NCI-H345 treated with DMSO at 0.1 percent for 48 hours (cell line): ENCODE measurements around the gene RBFOX2.
"Not testable (repeated sequence)": the region's sequence is repeated elsewhere in the genome, so short reads cannot be mapped to it uniquely, and the experiment has no call there.

Experiments
- DNase-seq: peaks from one replicate; lab custom pipeline; 2025; ENCODE audit not compliant: unreplicated experiment; lab: John Stamatoyannopoulos, UW

RBFOX2 gene

GRCh38 chr22:36044517-36044916, 15.9 kb upstream of the RBFOX2 start:
- DNase-seq, result not testable (repeated sequence)

GRCh38 chr22:36042240-36042639, 13.6 kb upstream of the RBFOX2 start:
- DNase-seq, result no peak

- no peak for DNase-seq
Measured at GRCh38 chr22:36039125-36039524, 10.5 kb upstream of the RBFOX2 start.

GRCh38 chr22:36037102-36037758, 8.6 kb upstream of the RBFOX2 start:
- DNase-seq, result no peak

- no peak for DNase-seq
Measured at GRCh38 chr22:36036167-36036624, 7.6 kb upstream of the RBFOX2 start.

GRCh38 chr22:36032611-36033010, 4.0 kb upstream of the RBFOX2 start:
- no peak for DNase-seq

GRCh38 chr22:36029406-36029755, 757 bp upstream of the RBFOX2 start:
- no peak for DNase-seq

- DNase-seq, result no peak
Measured at GRCh38 chr22:36027935-36028645, 534 bp downstream of the RBFOX2 start.

- DNase-seq, result no peak
Measured at GRCh38 chr22:36027579-36027934, 1.1 kb downstream of the RBFOX2 start.

GRCh38 chr22:36026741-36027140, 1.9 kb downstream of the RBFOX2 start:
- no peak for DNase-seq

GRCh38 chr22:36022697-36023096, 5.9 kb downstream of the RBFOX2 start:
- no peak for DNase-seq

- DNase-seq, result no peak
Measured at GRCh38 chr22:36022162-36022561, 6.5 kb downstream of the RBFOX2 start.

- no peak for DNase-seq
Measured at GRCh38 chr22:36021606-36022153, 6.9 kb downstream of the RBFOX2 start.

GRCh38 chr22:36020865-36021264, 7.8 kb downstream of the RBFOX2 start:
- not testable (repeated sequence) for DNase-seq

GRCh38 chr22:36017651-36018091, 11.0 kb downstream of the RBFOX2 start:
- DNase-seq, result no peak

GRCh38 chr22:36016684-36017083, 11.9 kb downstream of the RBFOX2 start:
- DNase-seq, result no peak

GRCh38 chr22:36015811-36016529, 12.7 kb downstream of the RBFOX2 start:
- DNase-seq, result no peak

GRCh38 chr22:36015155-36015810, 13.3 kb downstream of the RBFOX2 start:
- no peak for DNase-seq

- no peak for DNase-seq
Measured at GRCh38 chr22:36014546-36015074, 14.0 kb downstream of the RBFOX2 start.

GRCh38 chr22:36012332-36012731, 16.3 kb downstream of the RBFOX2 start:
- no peak for DNase-seq

- no peak for DNase-seq
Measured at GRCh38 chr22:36010882-36011281, 17.7 kb downstream of the RBFOX2 start.
